ENCODE measurements around the gene LRMDA. TPM values are rescaled to one million over a fixed set of nuclear protein-coding genes. Genes with fewer than 3 reads are reported as not detected.
"Not testable (repeated sequence)": the region's sequence is repeated elsewhere in the genome, so short reads cannot be mapped to it uniquely, and the experiment has no call there.

LRMDA gene
- total RNA-seq, 1 donor from 2014 or later: 5.2 TPM

GRCh38 chr10:75765789-75766096 is 334.3 kb downstream of the LRMDA start:
- Histone ChIP-seq H3K9me3 (ENCODE audit: low read depth) (no peaks in the 10 kb centered on the region), H3K9ac (no peak overlapping the region), H3K36me3 (no peaks in the 10 kb centered on the region), H3K4me2 (peak overlapping the region; percentile 46), H3K27ac (no peak overlapping the region), H3K27me3 (no peaks in the 10 kb centered on the region), H4K20me1 (ENCODE audit: low read depth) (no peaks in the 10 kb centered on the region), H3K79me2 (ENCODE audit: low read depth) (no peaks in the 10 kb centered on the region), H3F3A (ENCODE audit: low read depth) (no peaks in the 10 kb centered on the region), H3K4me3 (no peak overlapping the region), H2AFZ (replicated peaks) (no peak overlapping the region), H3K4me1 (peaks cover 28% of the 10 kb centered on the region)
- H3K27ac Mint-ChIP-seq: no peak overlapping the region
- H3K36me3 Mint-ChIP-seq: no peaks in the 10 kb centered on the region
- DNase-seq (ENCODE audit: low spot score): peak; percentile 13
- no peak for TF ChIP-seq EZH2phosphoT487 (IDR thresholded peaks at IDR 0.05)
- H3K4me1 Mint-ChIP-seq: peaks cover 28% of the 10 kb centered on the region
- peaks cover 10% of the 10 kb centered on the region for H3K27me3 Mint-ChIP-seq (ENCODE audit: insufficient read depth, low read depth)
- no peak overlapping the region for H3K4me3 Mint-ChIP-seq
- peaks cover 2% of the 10 kb centered on the region for H3K9me3 Mint-ChIP-seq

DNA sequence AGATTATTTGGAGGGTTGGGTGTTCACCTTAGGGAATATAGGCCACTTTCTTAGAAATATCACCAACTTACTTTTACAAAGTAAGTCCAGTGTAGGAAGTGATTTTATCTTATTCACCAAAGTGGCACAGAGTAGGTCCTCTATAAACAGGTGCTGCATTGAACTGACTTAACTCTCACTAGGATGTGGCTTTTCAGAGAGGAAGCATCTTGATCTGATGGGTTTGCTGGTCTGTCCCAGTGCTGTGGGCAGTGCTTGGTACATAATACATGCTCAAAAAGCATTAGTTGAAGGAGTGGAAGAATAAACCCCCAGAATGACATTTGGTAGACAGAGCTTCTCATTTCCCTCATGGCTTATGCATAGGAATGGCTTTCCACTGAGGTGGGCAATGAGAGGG is 334.7 kb downstream of the LRMDA start:
- H3K9ac ChIP-seq: no peak overlapping the region
- H3K27me3 Mint-ChIP-seq (ENCODE audit: insufficient read depth, low read depth): peaks cover 10% of the 10 kb centered on the region
- H3K4me1 Mint-ChIP-seq: peaks cover 28% of the 10 kb centered on the region
- no peak overlapping the region for H2AFZ ChIP-seq (replicated peaks)
- no peaks in the 10 kb centered on the region for H3K9me3 ChIP-seq (ENCODE audit: low read depth)
- no peak for DNase-seq (ENCODE audit: low spot score)
- peaks cover 28% of the 10 kb centered on the region for H3K4me1 ChIP-seq
- no peaks in the 10 kb centered on the region for H3F3A ChIP-seq (ENCODE audit: low read depth)
- H3K36me3 Mint-ChIP-seq: no peaks in the 10 kb centered on the region
- H3K27ac Mint-ChIP-seq: no peak overlapping the region
- no peak for TF ChIP-seq EZH2phosphoT487 (IDR thresholded peaks at IDR 0.05)
- no peak for TF ChIP-seq CTCF (IDR thresholded peaks at IDR 0.05)
- H3K27me3 ChIP-seq: no peaks in the 10 kb centered on the region
- no peak overlapping the region for H3K4me3 Mint-ChIP-seq
- H3K4me2 ChIP-seq: peak overlapping the region; percentile 46
- H3K4me3 ChIP-seq: no peak overlapping the region
- no peaks in the 10 kb centered on the region for H3K79me2 ChIP-seq (ENCODE audit: low read depth)
- no peaks in the 10 kb centered on the region for H4K20me1 ChIP-seq (ENCODE audit: low read depth)
- H3K36me3 ChIP-seq: no peaks in the 10 kb centered on the region
- no peak overlapping the region for H3K27ac ChIP-seq
- H3K9me3 Mint-ChIP-seq: peaks cover 2% of the 10 kb centered on the region

GRCh38 chr10:75766752-75767151 is 335.3 kb downstream of the LRMDA start:
- H3K4me1 Mint-ChIP-seq: peaks cover 28% of the 10 kb centered on the region
- H3K4me3 Mint-ChIP-seq; H3K36me3 Mint-ChIP-seq; H3K9me3 ChIP-seq (ENCODE audit: low read depth); H3F3A ChIP-seq (ENCODE audit: low read depth); H4K20me1 ChIP-seq (ENCODE audit: low read depth); H3K27ac Mint-ChIP-seq; H3K79me2 ChIP-seq (ENCODE audit: low read depth); H2AFZ ChIP-seq (replicated peaks); H3K36me3 ChIP-seq; H3K9ac ChIP-seq; DNase-seq (ENCODE audit: low spot score); H3K27me3 ChIP-seq; H3K27ac ChIP-seq; H3K4me3 ChIP-seq; H3K4me2 ChIP-seq; H3K9me3 Mint-ChIP-seq: not testable (repeated sequence)
- H3K27me3 Mint-ChIP-seq (ENCODE audit: insufficient read depth, low read depth): peaks cover 10% of the 10 kb centered on the region
- H3K4me1 ChIP-seq: peaks cover 27% of the 10 kb centered on the region

DNA sequence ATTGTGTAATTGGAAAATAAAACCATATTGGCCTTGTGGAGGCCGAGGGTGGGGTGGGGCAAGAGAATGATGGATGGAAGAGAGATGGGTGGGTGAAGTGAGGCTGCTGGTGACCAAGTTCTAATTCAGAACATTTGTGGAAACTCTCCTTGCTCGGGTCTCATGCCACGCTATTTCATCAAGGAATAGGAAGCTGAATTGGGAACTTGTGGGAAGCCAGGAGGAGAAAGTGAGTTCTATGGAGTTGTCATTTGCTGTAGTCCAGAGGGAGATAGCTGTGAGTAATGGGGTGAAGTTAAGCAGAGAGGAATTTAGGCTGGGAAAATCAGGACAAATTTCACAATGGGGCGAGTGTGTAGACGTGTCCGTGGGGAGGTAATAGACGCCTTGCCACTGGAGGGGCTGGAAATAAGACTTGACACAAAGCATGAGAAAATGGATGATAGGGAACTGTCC is 339.2 kb downstream of the LRMDA start:
- no peak overlapping the region for H3K9ac ChIP-seq
- no peaks in the 10 kb centered on the region for H3K79me2 ChIP-seq (ENCODE audit: low read depth)
- no peaks in the 10 kb centered on the region for H4K20me1 ChIP-seq (ENCODE audit: low read depth)
- Mint-ChIP-seq H3K36me3 (no peaks in the 10 kb centered on the region), H3K9me3 (peaks cover 2% of the 10 kb centered on the region), H3K27ac (no peak overlapping the region), H3K4me3 (no peak overlapping the region), H3K27me3 (ENCODE audit: insufficient read depth, low read depth) (peaks cover 8% of the 10 kb centered on the region), H3K4me1 (peaks cover 10% of the 10 kb centered on the region)
- no peaks in the 10 kb centered on the region for H3K36me3 ChIP-seq
- H3K4me1 ChIP-seq: peaks cover 6% of the 10 kb centered on the region
- no peak overlapping the region for H3K4me2 ChIP-seq
- H3K27me3 ChIP-seq: no peaks in the 10 kb centered on the region
- no peak for TF ChIP-seq EZH2phosphoT487 (IDR thresholded peaks at IDR 0.05)
- no peak for TF ChIP-seq CTCF (IDR thresholded peaks at IDR 0.05)
- TF ChIP-seq EZH2 (IDR thresholded peaks at IDR 0.05): no peak
- peak overlapping the region; percentile 26 for H2AFZ ChIP-seq (replicated peaks)
- H3K27ac ChIP-seq: no peak overlapping the region
- H3K4me3 ChIP-seq: no peak overlapping the region
- H3K9me3 ChIP-seq (ENCODE audit: low read depth): no peaks in the 10 kb centered on the region
- no peaks in the 10 kb centered on the region for H3F3A ChIP-seq (ENCODE audit: low read depth)
- DNase-seq (ENCODE audit: low spot score): no peak

All from neural progenitor cell (in vitro differentiated cells).